HCEC 1CT (cell line): ENCODE data around the gene PTH1R.

Source experiments
- DNase-seq: peaks from one replicate; pipeline ENCODE4 v3.0.0-alpha.2; 2017

The PTH1R gene

GRCh38 chr3:46917257-46917656 is 39.7 kb downstream of the PTH1R start:
- DNase-seq: no peak

DNA sequence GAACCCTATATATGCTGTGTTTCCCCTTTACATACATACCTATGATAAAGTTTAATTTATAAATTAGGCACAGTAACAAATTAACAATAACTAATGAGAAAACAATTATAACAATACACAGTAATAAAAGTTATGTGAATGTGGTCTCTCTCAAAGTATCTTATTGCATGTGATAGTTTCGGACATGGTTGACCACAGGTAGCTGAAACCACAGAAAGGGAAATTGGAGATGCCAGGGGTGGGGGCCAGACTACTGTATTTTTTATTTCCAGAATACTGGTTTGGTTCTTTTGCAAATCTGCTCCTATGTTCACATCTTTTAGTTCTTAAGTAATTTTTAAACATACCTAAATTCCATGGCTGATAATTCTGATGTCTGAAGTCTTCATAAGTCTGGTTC is 40.7 kb downstream of the PTH1R start:
- no peak for DNase-seq

DNA sequence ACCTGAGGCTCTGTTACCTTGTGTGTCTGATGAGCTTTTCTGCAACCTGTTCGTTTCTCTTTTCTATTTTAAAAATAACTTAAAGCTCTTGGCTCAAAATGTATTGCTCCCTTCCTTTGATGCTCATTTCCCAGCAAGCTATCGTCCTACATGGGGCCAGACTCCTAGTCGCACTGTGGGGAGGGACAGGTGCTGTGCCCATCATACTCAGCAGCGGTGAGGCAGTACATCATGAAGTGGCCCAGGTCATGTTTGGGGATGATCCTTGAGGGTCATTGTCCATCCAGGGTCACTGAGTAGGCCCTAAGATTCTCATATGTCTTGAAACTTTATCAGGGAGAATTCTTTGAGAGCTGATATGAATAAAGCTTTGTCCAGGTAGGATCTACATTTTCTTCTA is 41.1 kb downstream of the PTH1R start:
- no peak for DNase-seq

DNA sequence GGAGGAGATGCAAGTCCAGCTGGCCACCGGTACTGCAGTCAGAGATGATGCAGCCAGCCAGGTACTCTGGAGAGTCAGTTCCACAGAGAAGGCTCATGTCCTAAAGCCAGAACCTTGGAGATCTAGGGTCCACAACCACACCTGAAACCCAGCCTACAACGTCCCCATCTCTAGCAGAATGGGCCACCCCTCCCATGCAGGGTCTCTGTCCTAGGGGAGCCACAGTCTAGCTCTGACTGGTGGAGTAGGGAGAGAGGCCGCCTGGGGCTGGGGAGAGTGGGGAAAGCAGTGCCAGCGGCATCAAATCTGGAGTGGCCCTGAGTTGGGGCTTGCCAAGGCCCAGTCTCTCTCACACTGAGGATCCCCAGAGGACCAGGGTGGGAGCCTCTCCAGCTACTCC is 43.5 kb downstream of the PTH1R start:
- DNase-seq: no peak

DNA sequence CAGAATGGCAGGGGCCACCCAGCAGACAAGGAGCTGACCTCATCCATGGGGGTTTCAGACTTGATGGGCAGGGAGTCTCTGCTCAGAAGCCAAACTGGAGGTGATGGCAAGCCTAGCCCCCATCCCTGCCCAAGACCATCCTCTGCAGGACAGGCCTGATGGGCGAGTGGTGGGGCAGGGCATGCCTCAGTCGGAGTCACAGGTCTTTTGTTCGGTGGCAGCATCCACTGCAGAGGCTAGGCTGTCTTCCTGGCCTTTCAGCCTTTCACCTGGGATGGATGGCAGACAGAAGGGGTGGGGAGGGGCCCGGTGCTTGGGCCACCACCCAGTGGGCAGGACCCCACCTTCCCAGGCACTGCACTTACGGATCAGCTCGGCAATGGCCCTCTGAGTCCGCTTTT is 44.4 kb downstream of the PTH1R start:
- no peak for DNase-seq

DNA sequence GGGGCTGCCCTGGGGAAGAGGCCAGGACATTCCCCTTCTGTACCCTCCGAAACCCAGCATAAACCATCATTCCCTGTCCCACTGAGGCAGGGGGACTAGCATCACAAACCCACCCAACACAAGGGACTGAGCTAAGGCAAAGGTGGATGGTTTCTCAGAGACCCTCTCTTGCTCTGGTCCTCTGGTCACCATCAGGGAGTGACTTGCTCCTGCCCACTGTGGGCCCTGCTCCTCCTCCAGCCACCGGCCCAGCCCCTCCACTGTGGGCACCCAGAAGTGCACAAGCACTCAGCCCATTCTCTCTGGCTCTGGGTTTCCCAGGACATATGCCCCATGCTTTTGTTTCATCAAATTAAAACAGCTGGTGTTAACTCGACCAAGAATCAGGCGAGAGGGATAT is 44.9 kb downstream of the PTH1R start:
- DNase-seq: no peak

DNA sequence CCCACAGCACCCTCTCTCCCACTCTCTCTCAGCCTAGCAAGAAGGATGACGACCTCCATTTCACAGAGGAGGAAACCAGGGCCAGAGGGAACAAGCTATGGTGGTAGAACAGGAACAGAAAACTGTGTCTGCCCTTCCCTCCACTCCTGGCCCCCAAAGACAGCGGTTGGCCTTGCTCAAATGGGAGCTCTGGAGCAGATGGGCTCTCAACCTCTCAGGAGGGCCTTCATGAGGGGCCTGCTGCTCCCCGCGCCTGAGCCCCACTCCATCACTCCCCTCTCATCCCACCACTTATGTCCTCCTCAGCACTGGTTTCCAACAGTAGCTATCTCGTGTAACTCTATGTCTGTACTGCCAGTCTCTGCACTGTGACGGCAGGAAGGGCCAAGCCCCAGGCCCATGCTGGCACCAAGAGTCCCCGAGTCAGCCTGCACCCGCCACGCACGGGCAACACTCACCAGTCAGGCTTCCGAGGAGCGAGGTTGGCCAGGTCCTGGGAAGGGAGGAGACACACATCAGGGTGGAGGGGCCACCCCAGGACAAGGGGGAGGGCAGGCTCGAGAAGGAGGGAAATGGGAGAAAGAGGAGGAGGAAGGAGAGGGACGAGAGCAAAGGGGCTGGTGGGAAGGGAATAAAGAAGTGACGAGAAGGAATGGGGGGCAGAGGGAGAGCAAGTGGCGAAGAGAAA is 45.5 kb downstream of the PTH1R start:
- no peak for DNase-seq

GRCh38 chr3:46923559-46924350 is 46.2 kb downstream of the PTH1R start:
- no peak for DNase-seq

GRCh38 chr3:46924921-46925584 is 47.5 kb downstream of the PTH1R start:
- no peak for DNase-seq

DNA sequence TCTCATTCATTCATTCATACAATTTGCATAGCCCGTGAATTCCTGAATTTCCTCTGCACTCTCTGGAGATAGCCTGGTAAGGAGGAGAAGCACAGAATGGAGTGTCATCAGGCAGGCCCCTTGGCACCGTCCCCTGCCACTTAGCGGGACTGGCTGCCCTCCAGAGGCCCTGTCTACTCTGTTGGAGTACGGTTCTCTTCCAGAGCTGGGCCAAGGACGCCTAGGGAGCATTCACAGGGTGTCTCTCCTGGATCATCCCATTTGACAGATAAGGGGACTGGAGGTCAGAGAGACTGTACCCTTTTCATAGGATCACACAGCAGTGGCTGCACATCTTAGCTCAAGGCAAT is 48.0 kb downstream of the PTH1R start:
- no peak for DNase-seq

GRCh38 chr3:46926039-46926438 is 48.5 kb downstream of the PTH1R start:
- DNase-seq: no peak

- no peak for DNase-seq
Observed at GRCh38 chr3:46926447-46926846, 48.9 kb downstream of the PTH1R start.

GRCh38 chr3:46926871-46927717 is 49.6 kb downstream of the PTH1R start:
- DNase-seq: no peak

GRCh38 chr3:46927718-46928073 is 50.2 kb downstream of the PTH1R start:
- no peak for DNase-seq

DNA sequence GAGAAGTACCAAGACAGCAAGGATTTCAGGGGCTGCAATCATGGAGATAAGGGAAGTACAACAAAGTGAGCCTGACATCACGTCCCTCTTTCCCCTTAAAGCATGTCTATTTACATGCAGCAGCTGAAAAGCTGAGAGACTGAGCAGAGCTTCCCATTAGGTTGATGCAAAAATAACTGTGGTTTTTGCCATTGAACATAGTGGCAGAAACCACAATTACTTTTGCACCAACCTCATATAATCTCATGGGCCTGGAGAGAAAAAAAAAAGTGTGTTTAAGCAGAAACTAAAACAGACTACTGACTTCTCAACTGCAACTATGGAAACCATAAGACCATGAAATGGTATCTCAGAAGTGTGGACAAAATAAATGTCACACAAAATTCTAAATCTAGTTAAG is 50.8 kb downstream of the PTH1R start:
- no peak for DNase-seq

DNA sequence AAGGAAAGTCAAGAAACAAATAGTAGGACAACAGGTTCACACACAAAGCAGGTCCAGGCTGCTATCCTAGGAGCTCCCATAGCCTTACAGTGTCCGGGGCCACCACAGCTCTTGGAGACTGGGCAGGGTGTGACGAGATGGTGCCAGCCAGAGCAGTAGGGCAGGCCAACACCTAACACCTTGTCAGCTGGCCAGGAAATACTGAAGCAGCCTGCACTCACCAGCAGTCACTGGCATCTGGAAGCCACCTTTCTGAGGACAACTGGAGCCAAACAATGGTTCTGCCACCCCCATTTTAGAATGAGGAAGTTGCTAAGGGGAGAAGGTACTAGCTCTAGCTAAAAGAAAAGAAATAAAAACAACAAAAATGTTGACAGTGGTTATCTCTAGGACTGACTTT is 51.8 kb downstream of the PTH1R start:
- no peak for DNase-seq

DNA sequence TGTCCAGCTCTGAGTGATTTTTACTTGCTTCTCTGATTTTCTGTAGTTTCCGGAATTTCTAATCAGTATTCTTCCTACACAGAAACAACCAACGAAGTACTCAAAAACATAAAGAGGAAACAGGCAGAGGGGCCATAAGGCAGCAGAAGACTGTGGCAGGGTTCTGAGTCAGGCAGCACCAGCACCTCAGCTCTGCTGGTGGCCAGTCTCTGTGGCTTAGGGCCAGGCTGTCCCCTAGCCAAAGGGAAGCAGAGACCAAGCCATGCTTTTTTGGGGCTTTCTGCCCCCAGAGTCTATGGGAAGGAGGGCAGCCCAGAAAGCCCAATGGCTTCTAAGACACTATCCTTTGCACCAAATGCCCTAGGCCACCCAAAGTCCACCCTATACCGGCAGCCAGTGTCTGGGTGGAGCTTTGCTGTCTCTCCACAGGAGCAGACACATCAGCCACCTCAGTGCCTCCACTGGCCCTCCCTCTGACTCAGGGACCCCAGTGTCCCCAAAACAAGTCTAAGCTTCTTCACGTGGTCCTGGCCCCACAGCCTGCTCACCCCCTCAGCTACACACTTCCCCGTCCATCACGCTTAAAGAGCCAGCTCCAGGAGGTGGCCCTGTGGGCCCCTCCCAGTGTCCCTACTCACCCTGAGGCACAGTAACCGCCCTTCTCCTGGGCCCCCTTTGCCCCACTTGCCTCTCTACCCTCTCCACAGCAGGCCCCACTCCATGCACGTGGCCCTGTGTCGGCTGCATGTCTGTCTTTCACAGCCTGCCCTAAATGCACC is 52.8 kb downstream of the PTH1R start:
- no peak for DNase-seq

- no peak for DNase-seq
Observed at GRCh38 chr3:46930945-46931403, 53.5 kb downstream of the PTH1R start.

DNA sequence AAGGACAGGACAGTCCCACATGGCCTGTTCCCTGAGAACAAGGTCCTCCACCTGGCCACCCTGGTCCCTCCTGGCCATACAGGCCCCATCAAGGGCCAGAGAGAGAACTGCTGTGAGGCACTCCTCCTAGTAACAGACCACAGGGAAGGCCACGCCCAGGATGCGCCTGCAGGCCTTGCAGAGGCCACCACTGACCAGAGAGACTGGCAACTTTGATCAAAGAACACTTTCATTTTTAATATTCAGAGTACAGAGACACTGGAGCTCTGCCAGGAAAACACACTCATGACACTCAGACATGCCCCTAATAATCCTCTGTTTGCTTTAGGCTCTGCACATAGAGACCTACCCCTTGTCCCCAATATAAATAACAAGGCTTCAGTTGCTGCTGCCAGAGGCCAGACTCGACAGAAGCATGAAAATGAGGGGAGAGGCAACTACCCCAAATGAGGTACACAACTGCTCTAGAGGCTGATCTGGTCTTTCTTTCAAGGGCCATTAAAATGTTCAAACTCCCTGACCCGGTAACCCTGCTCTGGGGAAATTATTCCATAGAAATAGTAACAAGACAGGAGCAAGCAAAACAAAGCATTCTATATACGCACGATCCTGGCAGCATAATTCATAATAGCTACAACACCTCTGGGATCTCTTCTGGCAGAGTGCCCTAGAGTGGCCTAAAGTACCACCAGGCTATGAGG is 54.3 kb downstream of the PTH1R start:
- DNase-seq: no peak

- no peak for DNase-seq
Observed at GRCh38 chr3:46932455-46933225, 55.1 kb downstream of the PTH1R start.

GRCh38 chr3:46933261-46933660 is 55.7 kb downstream of the PTH1R start:
- no peak for DNase-seq
